ENCODE measurements around the gene CBARP. TPM values are rescaled to one million over a fixed set of nuclear protein-coding genes. Genes with fewer than 3 reads are reported as not detected.
A peak's percentile ranks its signal among the peaks of the same experiment; 100 is the strongest.

CBARP gene
- total and polyA plus RNA-seq, 2 of the 13 experiments (the other 11 are each of a cell fraction or from before 2014, with no cell fraction given) = 1.2 to 1.4 TPM

- no peak for TF ChIP-seq HINFP (CRISPR knock-in tag; IDR thresholded peaks at IDR 0.05; ENCODE audit: low read depth)
- no peak for TF ChIP-seq ZNF724P (CRISPR knock-in tag; IDR thresholded peaks at IDR 0.05; ENCODE audit: borderline replicate concordance)
- TF ChIP-seq E2F5 (CRISPR knock-in tag; conservative IDR thresholded peaks at IDR 0.05) = no peak
- peak in 1 of 2 experiments; percentile 29; a peak in 1 of 4 replicates for TF ChIP-seq HMGXB4 (CRISPR knock-in tag; IDR thresholded peaks at IDR 0.05; ENCODE audit: borderline replicate concordance in 1 of 2, low read depth in 1 of 2)
- no peak for TF ChIP-seq ZNF512B (CRISPR knock-in tag; IDR thresholded peaks at IDR 0.05; ENCODE audit: borderline replicate concordance)
- no peak for TF ChIP-seq DMTF1 (CRISPR knock-in tag; IDR thresholded peaks at IDR 0.05)
- TF ChIP-seq ZNF777 (CRISPR knock-in tag; IDR thresholded peaks at IDR 0.05) = no peak
- no peak for TF ChIP-seq MIXL1 (CRISPR knock-in tag; IDR thresholded peaks at IDR 0.05)
- no peak for TF ChIP-seq ZBTB3 (CRISPR knock-in tag; IDR thresholded peaks at IDR 0.05; ENCODE audit: borderline replicate concordance, low read depth)
- TF ChIP-seq GZF1 (CRISPR knock-in tag; IDR thresholded peaks at IDR 0.05) = 0 out of 2 replicates have a peak, but pooled peaks have one; percentile 9
- TF ChIP-seq AGO2 (optimal IDR thresholded peaks at IDR 0.05; ENCODE audit: low read depth, low read length) = peak; percentile 26
- no peak for TF ChIP-seq HIC2 (CRISPR knock-in tag; IDR thresholded peaks at IDR 0.05; ENCODE audit: low read depth)
- TF ChIP-seq ZKSCAN5 (CRISPR knock-in tag; IDR thresholded peaks at IDR 0.05) = no peak
- no peak for TF ChIP-seq TRAFD1 (CRISPR knock-in tag; IDR thresholded peaks at IDR 0.05; ENCODE audit: borderline replicate concordance)
Measured at GRCh38 chr19:1284979-1285736, 47.4 kb upstream of the CBARP start (continued).
